Inferior parietal cortex (tissue), 1 donor: ENCODE results near the gene PFN3.
"Not testable (repeated sequence)": the region's sequence is repeated elsewhere in the genome, so short reads cannot be mapped to it uniquely, and the experiment has no call there.

Source experiments
- DNase-seq: peaks from one replicate; pipeline ENCODE4 v3.0.0-alpha.2; 2016; ENCODE audit errors: extremely low spot score

PFN3 gene

DNA sequence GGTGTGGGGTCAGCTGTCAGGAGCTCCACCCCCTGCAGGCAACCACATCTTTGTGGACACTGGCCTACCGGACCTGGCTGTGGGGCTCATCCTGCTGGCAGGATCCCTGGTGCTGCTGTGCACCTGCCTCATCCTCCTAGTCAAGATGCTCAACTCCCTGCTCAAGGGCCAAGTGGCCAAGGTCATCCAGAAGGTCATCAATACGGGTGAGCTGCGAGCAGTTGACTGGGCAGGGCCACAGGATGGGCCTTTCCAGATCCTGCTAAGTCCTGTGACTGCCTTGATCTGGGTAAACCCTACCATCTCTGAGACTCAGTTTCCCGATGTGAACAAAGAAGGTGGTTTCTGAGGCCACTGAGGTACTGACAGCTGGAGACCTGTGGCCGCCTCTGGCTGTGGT, 6.5 kb downstream of the PFN3 start:
- no peak for DNase-seq

DNA sequence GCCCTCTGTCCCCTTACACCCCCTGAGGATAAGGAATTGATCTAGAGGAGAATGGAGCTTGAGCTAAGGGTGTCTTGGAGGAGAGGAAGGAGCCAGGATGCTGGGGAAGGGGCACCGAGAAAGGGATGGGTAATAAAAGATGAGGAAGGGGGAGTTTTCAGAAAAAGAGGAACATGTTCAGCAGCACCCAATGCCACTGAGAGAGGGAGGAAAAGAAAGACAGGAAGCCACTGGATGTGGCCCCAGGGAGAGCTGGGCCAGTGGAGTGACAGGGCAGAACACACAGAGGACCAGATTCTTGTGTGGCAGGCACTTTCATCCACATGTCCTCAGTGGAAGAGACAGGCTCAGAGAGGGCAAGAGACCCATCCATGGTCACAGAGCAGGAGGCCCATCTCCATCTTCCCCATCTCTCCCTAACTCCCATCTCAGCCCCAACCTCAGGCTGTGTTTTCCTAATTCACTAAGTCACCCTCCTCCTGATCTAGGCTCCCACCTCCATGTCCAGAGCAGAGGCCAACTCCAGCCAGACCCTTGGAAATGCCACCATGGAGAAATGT, 7.2 kb downstream of the PFN3 start:
- DNase-seq = no peak

DNA sequence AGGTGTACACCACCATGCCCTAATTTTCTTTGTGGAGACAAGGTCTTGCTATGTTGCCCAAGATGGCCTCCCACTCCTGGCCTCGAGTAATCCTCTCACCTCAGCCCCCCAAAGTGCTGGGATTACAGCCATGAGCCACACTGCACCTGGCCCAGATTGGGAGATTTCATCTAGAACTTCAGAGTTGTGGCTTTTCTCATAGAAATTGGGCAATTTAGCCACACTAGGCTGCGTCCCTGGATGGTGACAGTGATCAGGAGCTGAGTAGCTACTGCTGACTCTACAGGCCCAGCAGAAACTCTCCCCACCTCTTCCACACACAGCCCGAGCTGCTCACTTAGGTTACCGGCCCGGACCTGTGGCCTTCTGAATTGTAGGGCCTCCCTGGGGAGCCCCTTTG, 7.7 kb downstream of the PFN3 start:
- no peak for DNase-seq

DNA sequence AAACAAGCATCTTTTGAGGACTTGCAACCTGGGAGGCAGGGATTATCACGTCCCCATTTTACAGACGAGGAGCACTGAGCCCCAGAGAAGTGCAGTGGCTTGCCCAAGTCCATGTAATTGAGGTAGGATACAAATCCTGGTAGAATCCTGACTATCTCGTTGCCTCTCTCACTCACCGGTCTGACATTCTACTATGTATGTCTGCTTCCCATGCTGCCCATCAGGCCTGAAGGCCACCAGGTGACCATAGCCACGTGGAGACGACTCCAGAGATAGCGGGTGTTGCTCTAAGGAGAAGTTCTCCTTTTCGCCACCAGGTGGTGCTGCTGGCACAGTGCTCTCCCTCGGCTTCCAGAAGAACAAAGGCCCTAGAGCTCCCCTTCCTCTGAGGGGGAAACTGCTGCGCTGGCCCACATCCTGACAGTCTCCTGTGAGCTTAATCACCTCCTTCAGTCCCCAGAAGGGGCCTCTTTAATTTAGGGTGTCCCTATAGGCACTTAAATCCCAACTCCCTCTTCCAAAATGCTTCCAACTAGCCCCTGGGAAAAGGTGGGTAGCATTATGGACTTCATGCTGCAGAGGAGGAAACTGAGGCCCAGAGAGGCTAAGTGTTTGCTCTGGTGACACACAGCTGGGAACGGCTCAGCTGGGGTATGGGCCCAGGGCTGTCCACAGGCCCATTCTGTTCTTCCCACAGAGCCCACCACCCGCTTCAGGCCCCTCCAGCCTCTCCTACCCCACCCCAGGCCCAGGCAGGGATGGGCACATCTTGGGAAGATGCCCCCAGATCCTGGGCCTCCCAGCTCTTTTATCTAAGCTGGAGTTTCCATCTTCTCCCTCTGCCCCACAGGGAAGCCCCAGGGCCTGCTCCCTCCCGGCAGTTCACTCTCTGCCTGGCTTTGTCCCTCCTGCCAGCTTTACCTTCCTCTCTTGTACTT, 9.8 kb downstream of the PFN3 start:
- peak; percentile 92 for DNase-seq

DNA sequence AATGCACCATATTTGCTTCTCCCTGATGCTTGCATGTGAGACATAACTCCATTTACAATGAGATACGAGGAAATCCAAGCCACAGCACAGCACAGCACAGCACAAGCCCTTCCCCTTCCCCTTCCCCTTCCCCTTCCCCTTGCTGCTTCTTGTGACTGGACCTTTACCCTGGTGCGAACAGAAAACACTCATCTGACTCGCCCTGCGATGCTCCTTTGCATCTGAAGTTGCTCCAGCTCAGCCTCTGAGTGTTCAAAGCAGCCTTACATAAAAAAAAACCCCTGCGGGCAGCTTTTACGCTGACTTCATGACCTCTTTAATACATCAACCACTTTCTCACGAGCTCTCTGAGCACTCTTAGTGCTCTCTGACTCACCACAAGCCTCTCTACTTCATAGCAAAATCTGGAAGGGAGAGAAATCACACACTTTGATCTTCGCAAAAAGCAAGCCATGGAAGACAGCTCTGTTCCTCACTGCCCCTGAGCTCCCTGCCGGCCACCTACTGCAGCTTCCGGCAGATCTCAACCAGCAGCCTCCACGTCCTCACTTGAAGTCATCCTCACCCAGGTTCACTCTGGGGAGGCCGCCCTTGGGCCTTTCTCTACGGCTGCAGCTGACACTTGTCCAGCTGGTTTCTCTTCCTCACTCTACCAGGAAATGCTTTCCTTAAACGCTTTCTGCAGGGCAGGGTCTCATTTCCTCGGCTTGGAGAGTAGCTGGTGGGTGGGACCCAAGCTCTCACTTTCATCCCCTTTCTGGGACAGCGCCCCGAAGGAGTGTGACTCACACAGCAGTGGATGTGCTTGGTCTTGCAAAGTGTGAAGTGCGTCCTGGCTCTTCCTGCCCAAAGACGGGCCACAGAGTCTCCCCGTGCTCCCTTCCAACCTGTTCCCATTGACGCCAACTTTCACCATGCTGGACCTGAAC, 11.0 kb downstream of the PFN3 start:
- no peak for DNase-seq

DNA sequence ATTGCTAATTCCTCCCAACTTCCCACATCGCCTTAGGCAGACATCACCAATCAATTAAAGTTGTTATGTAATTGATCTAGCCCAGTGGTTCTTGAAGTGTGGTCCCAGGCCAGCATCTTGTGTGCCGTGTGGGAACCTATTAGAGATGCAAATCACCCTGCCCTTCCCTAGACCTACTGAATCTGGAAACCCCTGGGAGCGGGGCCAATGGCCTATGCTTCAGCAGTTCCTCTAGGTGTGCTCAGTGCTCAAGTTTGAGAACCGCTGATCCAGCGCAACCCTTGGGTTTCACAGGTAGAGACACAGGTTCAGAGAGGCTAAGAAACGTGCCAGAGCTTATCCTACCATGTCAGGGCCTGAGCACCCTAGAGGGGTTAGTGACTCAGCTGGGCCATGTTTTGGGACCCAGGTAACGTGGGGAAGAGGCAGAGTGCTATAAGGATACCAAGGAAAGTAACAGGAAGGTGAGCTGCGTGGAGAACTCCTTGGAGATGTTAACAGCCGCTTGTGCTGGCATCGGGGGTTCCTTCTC, 11.9 kb downstream of the PFN3 start:
- DNase-seq = no peak

DNA sequence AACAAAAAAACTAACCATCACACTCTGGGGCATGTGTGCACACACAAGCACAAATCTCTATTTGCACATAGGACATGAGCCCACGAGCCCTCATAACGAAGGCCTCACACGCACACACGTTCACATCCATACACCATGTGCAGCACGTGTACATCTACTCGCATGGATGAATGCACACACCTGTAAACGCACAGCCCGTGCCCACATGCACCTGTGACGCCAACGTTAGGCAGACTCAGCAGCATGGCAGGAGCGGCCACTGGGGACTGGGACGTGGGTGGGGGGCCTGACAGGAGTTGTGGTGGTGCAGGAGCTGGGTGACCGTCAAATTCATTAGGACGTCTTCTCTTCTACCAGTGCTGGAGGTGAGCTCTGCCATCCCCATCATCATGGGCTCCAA, 13.1 kb downstream of the PFN3 start:
- DNase-seq = no peak

DNA sequence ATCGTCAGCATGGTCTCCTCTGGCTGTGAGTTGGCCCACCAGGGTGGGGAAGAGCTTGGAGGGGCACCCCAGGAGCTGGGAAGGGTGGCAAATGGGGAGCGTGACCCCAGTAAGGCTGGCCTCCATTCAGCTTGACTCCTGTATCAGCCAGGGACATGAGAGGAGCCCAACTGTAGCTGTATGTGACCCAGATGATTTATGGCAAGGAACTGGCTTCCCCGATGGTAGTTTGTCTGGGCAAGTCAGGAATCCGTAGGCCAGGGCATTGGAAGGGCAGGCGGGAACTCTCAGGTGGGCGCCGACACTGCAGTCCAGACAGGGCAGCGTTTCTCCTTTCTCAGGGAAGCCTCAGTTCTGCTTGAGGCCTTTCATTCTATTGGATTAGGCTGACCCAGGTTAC, 13.9 kb downstream of the PFN3 start:
- no peak for DNase-seq

DNA sequence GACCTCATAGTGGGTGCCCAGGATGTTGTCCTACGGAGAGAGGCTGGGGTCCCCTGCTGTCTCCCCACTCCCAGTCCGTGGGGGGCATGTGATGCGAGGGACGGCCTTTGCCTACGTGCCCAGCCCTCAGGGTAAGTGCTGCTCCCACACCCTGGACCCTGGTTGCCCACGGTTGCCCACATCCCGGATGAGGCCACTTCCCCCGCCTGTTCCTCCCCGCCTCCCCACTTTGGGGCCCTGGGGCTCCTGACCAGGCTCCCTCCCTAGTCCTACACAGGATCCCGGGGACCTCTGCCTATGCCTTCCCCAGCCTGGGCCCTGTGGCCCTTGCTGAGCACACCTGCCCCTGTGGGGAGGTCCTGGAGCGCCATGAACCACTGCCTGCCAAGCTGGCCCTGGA, 14.7 kb downstream of the PFN3 start:
- no peak for DNase-seq

DNA sequence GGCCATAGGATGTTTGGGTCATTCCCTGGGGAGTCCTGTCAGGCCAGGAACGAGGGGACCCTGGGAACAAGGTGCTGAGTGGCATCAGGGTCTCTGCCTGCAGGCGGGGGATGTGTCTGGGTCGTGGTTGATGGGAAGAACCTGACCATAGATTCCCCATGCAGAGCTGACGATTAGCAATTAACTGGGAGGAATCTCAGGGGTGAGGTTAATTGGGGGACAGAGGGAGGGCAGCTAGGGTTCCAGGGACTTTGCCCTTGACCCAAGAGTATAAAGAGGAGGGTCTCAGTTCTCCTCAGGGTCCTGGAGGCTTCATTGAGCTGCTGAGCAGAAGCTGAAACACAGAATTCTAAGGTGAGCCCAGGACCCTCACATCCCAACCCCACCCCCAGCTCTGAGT, 16.3 kb downstream of the PFN3 start, which contains the start of gene SLC34A1:
Gene SLC34A1, plus strand, starts transcription at position 301 of the 400 bp plus-strand sequence. CDS start 1,308 bp downstream, outside the sequence.
- DNase-seq = no peak

DNA sequence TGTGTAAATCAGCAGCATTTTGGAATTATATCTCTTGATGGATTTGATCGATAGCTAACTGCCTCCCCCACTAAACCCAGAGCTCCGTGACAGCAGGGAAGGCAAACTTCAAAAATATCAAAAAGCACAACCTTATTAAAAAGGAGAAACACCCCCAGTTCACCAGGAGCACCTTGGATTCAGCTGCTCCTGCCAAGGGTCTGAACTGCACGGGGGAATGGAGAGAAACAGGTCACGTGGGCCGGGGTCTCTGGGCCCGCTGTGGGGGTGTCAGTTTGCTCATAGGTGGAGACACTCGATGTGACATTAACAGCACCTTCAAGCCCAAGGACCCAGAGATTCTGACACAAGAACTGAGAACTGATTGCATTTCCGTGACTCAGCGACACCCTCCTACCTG, 17.3 kb downstream of the PFN3 start:
- no peak for DNase-seq

DNA sequence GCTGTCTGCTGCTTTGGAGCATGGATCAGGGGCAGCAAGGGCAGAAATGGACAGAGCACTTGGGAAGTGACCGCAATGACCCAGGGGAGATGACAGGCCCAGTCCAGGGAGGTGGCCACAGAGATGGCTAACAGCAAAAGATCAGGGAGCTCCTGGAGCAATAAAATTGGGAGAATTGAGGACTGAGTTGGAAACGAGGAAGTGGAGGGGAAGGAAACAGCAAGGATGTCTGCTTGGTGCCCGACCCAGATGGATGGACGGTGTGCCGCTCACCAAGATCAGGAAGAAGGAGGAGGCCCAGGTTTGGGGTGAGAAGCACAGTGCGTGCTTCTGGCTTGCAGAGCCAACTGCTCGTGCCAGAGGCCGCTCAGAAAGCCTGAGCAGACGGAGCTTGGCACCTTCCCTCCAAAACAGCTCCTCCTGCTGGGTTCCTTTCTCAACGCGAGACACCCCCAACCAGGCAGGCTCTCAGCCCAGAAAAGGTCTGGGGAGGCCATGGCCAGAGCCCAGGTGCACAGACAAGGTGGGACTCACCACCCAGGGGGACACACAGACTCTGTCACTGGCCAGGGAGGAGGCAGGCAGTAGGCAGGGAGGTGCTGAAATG, 17.9 kb downstream of the PFN3 start:
- DNase-seq = no peak

DNA sequence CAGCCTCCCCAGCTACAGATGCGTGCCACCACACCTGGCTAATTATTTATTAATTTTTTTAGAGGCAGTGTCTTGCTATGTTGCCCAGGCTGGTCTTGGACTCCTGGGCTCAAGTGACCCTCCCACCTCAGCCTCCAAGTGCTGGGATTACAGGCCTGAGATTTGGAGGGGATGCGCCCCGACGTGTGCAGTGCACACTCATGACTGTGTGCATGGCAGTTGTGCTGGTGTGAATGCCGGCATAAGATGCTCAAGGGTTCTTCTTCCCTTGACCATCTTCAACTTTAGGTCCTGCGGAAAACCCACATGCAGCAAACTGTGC, 19.7 kb downstream of the PFN3 start:
- no peak for DNase-seq

DNA sequence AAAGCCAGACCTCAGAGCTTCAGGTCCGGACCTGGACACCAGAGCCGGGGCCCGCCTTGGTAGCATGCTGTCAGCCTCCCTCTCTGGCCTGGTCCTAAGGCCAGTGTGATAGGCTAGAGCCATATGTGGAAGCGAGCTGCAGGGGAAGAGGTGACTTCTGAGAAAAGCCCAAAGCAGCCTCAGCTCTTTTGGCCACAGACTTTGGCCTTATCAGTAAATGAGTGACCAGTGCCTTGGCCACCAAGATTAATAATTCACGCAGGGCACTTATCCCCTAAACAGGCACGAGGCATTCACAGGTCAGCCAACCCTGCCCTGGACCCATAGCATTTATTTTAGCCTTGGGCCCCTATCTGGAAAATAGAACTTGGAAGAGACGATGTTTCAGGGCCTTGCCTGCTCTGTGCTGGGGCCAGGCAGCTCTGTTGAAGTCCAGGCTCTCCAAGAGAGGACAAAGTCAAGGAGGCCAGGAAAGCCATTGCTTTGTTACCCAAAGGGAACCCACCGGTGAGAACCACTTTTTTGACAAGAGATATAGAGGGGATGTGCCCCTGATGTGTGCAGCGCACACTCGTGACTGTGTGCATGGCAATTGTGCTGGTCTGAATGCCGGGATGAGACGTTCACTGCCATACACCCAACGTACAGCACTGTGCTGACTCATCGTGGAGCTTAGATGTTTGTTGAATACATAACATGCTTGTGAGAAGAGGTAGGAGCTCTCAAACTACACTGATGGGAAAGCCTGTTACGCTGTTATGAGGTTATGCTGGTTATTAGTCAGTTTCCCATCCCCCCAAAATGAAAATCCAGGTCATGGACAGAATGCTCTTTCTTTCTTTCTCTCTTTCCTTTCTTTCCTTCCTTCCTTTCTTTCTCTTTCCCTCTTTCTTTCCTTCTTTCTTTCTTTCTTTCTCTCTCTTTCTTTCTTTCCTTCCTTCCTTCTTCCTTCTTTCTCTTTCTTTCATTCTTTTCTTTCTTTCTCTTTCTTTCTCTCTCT, 21.3 kb downstream of the PFN3 start:
- peak; percentile 27 for DNase-seq

DNA sequence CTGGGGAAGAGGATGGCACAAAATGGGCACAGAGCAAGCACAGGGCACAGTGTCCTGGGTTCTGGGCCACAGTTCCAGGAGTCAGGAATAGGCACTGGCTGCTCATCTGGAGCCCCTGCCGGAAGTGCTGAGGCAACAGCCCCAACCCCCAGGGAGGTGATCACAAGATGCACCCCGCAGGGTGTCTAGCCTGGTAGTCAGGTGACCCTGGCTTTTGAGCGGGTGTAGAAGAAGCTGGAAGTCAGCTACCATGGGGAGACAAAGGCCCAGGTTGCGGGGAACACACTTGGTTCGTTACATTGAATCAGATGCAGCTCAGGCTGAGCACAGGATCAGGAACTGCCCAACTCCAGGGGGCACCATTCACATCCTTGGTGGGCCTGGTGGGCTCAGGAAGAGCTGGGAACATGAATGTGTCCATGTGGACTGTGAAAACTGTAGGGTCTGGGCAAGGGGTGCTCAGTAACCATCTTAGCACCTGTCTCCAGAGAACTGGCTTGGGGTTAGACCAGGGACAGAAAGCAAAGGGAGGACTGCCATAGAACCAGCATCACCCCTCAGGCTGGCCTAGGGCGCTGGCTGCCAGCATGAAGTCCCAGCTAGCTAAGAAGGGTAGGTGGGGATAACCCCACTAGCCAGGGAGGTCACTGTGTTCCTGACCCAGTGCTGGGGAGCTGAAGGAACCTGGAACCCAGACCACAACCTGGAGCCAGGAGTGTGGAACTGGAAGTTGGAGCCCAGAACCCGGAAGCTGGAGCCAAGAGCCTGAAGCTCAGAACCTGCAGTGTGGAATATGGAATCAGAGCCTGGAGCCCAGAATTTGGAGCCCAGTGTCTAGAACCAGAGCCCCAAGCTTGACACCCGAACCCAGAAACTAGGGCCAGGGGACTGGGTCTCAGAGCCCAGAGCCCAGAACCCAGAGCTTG, 22.3 kb downstream of the PFN3 start:
- DNase-seq = no peak

DNA sequence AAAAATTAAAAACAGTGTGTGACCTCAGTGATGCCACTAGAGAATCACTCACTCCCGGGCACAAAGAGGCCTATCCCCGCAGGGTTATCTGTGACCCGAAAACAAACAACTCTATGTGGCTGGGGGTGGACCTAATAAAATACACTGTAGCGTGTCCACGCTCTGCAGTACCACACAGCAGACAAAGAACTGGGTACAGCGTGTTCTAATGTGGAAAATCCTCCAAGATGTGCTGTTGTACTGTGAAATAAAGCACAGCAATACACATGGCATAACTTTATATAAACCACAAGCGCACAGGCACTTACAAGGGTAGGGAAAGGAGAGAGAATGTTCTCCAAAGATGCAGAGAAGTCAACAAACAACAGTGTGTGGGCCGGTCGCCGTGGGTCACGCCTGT, 24.4 kb downstream of the PFN3 start:
- no peak for DNase-seq

DNA sequence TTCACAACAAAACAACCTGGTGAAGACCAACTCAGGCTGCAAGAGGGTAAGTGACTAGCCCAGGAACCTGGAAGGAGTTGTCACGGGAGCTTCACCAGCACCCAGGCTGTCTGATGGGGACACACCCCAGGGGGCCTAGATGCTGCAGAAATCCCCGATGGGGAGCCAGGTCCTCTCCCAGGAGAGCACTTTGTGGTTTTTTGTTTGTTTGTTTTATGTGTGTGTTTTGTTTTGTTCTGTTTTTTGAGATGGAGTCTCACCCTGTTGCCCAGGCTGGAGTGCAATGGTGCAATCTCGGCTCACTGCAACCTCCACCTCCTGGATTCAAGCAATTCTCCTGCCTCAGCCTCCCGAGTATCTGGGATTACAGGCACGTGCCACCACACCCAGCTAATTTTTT, 24.9 kb downstream of the PFN3 start:
- not testable (repeated sequence) for DNase-seq

DNA sequence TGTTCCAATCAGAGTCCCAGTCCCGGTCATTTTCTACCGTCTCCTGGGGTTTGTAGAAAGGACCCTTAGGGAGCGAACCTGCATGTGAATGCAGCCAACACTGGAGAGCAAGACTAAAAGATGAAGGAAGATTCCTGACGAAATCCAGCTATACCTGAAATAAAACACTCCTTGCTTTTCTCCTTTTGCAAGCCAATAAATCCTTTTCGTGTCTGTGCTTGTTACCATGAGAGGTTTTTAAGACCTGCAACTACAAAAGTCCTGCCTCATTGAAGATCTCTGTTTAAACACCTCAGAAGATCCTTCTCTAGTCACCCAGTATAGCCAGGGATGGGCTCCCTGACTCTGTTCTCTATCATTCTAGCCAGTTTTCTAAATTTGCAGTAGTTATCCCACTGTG, 26.2 kb downstream of the PFN3 start:
- no peak for DNase-seq

DNA sequence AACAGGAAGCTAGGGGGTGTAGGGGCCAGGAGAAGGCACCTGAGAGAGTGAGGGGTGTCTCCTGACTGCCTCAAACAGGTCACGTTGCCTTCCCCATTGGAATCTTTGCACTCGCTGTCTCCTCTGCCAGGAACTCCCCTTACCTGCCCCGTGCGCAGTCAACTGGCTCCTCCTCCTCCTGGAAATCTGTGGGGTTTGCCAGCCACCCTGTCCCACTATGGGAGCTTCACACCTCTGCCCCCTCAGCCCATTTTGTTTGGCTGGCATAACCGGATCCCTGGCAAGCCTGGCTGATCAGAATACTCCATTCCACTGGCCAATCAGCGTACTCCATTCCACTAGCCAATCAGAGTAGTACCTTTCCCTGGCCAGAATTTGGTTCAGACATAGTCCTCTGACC, 26.7 kb downstream of the PFN3 start:
- DNase-seq = no peak
